ENCODE results near the gene ZSCAN5A.
"Not testable (repeated sequence)": the region's sequence is repeated elsewhere in the genome, so short reads cannot be mapped to it uniquely, and the experiment has no call there.

ZSCAN5A gene

DNA sequence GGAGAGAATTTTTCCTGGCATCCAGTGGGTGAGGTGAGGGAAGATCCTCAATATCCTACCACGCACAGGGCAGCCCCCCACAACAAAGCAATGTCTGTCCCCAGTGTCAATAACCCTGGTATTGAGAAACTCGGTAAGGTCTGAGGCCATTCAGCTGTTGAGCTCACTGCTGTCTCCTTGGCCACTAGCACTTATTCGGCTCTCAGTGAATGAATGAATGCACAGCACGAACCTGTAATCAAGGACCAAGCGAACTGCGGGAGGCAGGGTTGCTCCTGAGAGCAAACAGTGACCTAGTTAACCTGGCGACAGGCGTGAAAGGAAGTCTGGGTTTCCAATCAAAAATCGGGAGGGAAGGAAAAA is 640 bp downstream of the ZSCAN5A start:
- DNase-seq: no peak

DNA sequence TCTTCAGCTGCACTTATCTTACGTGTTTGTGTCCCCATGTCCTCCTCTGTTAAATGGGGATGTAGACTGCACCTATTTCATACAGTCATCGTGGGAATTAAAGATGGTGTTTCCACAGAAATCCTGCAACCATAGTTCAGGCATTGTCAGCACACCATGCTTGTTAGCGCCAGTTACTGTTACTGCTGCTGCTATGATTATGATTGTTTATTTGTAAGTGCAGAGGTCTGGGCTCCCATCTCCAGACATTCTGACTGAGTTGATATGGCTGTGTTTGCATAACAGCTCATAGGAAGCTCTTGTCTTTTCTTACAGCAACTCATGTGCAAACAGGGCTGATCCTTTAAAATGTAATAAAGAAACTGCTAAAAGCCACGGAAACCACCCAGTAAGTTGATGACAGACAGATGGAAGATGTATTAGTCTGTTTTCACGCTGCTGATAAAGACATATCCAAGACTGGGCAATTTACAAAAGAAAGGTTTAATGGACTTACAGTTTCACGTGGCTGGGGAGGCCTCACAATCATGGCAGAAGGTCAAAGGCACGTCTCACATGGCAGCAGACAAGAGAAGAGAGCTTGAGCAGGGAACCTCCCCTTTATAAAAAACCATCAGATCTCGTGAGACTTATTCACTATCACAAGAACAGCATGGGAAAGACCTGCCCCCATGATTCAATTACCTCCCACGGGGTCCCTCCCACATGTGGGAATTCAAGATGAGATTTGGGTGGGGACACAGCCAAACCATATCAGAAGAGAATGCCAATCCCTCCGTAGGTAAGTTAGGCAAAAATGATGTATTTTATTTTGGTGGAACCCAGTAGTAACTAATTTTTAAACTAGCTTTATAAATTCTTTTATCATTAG is 1.6 kb downstream of the ZSCAN5A start:
- DNase-seq: peak; percentile 24 to 33

GRCh38 chr19:56312342-56312741 is 2.3 kb downstream of the ZSCAN5A start:
- no peak for DNase-seq

DNA sequence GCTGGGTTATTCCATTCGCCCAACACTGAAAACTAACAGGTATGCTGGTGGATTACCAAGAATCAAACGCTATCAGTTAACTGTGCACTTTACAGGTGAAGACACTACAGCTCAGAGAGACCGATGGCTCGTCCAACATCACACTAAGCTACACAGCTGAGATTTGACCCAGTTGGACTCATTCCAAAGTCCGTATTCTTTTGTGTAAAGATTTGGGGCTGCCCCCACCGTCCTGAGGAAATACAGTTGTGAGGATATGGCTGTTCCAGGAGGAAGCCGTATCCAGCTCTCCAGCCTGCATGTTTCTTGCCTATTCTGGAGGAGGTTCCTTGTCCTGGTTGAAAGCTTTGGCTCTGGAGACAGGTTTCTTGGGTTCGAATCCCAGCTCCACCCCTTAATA is 4.2 kb downstream of the ZSCAN5A start:
- DNase-seq: no peak

DNA sequence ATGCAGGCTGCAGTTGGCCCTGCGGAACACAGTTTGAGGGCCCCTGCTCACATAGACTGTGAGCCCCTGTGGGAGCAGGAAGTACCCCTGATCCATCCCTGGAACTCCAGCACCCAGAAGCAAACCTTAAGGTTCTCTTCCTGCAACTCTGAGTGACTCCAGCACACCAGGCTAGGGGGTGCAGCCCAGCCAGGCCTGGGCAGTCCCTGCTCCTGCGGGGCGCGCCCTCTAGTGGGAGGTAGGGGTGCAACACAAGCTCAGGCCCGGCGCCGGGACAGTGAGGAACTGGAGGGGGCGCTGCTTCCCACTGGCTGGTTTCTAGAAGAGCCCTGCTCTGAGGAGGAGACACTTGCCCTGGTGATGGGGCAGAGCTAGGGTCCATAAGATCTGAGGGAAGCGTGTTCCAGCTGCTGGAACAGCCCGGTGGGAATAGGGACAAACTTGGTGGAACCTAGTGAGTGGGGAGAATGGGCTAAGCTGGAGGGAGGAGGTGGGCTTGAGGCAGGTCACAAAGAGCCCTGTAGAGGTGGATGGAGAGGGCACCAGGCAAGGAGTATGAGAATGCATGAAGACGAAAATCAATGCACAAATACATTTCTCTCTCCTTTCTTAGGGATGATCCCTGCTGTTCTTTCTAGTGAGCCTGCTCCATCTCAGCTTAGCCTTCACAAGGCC is 5.0 kb downstream of the ZSCAN5A start:
- peak; percentile 79 to 81 for DNase-seq

GRCh38 chr19:56308792-56309191 is 5.8 kb downstream of the ZSCAN5A start:
- DNase-seq: no peak

- not testable (repeated sequence) for DNase-seq
These were observed 7.6 kb downstream of the ZSCAN5A start for GRCh38 chr19:56307062-56307461.

DNA sequence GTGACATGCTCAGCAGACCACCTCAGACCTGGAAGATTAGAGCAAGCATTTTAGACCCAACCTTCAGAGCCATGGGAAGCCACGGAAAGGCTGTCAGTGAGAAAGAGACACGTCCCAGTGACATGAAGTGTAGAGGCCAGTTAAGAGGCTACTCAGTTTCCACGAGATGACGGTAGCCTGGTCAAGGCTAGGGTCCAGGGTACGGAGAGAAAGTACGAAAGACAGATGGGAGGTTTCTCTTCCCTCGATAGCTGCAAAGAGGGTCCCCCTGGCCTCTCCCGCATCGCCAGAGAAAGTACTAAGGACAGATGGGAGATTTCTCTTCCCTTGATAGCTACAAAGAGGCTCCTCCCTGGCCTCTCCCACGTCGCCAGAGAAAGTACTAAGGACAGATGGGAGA is 8.6 kb downstream of the ZSCAN5A start:
- no peak for DNase-seq

DNA sequence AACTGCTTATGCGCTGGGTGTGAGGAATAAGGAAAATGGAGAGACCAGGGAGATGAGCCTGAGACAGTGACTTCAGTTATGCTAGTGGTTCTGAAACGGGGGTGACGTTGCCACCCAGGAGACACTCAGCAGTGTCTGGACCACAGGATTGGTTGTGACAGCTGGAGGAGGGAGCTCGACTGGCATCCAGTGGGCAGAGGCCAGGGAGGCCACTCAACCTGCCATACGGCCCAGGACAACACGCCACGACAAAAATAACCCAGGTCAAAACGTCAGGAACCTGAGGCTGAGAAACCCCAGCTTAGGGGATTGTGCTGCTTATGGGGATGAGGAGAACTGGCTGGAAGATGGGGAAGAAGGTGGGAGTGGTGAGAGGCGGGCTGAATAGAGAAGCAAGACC is 10.4 kb downstream of the ZSCAN5A start:
- no peak for DNase-seq

DNA sequence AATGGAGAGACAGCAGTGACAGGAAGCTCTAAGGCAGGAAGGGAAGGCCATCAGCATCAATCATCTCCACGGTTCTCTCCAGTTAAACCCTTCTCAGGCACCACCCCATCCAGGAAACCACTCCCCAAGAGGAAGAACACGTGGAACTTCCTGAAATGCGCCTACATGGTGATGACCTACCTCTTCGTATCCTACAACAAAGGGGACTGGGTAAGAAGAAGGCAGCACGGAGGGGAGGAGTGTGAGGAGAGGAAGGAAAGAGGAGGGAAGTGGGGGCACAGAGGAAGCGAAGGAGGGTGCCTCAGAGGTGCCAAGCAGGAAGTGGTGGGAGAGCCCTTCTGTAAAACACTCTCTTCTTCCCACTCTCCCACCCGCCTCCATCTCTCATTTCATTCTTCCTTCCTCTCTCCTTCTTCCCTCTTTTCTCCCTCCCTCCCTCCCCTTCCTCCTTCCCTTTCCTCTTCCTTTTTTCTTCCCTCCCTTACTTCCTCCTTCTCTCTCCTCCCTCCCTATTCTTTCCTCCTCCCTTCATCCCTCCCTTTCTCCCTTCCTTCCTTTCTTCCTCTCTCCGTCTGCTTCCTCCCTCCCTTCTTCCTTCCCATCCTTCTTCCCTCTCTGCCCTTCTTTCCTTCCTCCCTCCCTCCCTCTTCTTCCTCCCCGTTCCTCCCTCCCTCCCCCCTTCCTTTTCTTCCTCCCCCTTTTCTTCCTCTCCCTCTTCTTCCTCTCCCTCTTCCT is 12.6 kb downstream of the ZSCAN5A start:
- DNase-seq: peak; percentile 17 to 18

DNA sequence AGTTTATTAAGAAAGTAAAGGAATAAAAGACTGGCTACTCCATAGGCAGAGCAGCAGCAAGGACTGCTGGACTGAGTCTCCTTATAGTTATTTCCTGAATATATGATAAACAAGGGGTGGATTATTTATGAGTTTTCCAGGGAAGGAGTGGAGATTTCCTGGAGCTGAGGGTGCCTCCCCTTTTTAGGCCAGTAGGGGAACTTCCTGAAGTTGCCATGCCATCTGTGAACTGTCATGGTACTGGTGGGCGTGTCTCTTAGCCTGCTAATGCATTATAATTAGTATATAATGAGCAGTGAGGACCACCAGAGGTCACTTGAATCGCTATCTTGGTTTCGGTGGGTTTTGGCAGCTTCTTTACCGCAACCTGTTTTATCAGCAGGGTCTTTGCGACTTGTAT is 13.5 kb downstream of the ZSCAN5A start:
- no peak for DNase-seq

DNA sequence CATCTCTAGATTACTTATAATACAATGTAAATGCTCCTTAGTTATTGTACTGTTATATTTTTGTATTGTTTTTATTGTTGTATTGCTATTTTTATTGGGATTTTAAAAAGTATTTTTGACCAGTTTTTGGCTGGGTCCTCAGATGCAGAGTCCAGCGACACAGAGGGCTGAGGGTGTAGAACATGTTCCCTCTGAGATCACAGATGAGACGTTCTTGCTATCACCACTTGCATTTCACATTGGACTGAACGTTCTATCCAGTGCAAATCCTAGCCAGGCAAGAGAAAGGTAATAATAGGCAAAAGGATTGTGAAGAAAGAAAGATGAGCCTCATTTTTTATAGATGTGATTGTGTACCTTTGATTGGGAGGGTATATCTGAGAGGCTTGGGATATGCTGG is 15.0 kb downstream of the ZSCAN5A start:
- DNase-seq: no peak

GRCh38 chr19:56297010-56297409 is 17.6 kb downstream of the ZSCAN5A start:
- no peak for DNase-seq

- no peak for DNase-seq
These were observed 18.8 kb downstream of the ZSCAN5A start for GRCh38 chr19:56295531-56296455.

GRCh38 chr19:56294549-56294948 is 20.1 kb downstream of the ZSCAN5A start:
- DNase-seq: no peak

DNA sequence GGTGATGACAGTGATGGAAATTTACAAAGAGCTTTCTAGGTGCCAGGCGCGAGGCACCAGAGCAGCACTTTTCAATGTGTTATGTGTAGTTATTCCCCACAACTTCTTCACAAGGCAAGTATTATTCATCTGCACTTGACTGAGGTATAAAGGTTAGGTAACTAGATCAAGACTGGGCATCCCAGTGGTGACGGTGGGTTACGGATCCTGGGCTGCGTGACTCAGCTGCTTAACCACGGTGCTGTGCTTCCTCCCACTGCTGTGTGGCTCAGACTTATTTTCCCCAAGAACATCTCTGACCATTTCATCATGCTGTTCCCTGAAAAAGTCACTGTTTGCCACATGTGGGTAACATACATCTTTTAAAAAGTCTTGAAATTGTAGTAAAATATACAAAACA is 22.8 kb downstream of the ZSCAN5A start:
- DNase-seq: peak; percentile 26 to 46

- no peak for DNase-seq
These were observed 24.5 kb downstream of the ZSCAN5A start for GRCh38 chr19:56290104-56290503.

DNA sequence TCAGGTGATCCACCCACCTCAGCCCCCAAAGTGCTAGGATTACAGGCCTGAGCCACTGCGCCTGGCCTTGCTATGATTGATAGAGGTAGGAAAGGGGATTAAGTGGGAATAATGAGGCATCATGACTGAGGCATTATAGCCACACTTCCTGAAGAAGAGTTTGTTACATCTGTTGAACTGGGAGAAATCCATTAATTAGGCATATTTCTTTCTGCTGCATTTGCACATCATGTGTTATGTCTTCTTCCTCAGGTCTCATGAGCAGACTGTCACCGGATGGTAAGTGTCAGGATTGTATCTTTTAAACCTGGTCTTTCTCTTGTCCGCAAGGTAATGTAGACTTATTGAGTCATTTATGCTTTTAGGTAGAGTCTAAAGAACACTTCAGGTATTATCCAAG is 29.9 kb downstream of the ZSCAN5A start:
- no peak for DNase-seq

DNA sequence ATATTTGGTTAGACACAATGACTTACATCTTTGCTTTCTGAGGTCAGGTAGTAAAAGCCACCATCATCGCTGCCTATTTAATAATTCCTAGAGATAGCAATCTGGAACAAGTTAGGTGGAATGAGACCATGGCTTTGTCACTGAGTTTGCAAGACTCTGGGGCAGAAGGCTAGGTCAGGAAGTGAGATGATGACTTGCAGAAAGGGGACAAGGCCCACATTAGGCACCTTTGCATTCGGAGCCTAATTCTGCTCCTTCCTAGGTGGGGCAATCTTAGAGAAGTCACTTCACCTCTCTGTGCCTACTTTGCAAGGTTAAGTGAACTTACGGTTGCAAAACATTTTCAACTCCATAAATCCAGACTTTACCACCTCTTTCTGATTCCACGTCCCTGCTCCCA is 31.8 kb downstream of the ZSCAN5A start:
- no peak for DNase-seq

- DNase-seq: no peak
These were observed 41.0 kb downstream of the ZSCAN5A start for GRCh38 chr19:56273563-56274117.

DNA sequence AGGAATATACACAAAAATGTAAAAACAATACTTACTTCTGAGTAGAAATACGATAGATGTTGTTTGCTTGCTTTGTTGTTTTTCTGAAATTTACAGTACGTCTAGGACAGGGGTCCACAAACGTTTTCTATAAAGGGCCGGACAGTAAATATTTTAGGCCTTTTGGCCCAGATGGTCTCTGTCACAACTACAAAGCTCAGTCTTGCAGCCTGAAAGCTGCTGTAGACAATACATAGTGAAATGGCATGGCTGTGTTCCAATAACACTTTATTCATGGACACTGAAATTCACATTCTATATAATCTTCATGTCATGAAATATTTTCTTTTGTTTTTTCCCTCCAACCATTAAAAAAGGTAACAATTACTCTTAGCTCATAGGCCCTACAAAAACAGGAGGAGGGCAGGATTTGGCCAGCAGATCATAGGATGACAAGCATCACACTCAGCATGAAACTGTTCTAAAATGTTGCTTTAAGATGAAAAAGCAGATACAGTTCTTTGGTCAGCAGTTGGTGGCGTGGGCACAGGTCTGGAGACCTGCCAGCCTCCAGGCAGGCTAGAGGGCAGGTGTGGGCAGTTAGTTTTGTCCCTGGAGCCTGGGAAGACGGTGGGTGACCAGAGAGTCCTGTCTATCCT is 42.4 kb downstream of the ZSCAN5A start, which contains the start of gene EDDM13:
Gene EDDM13, plus strand, starts transcription at position 588 of the 638 bp plus-strand sequence. CDS start 87 bp downstream, outside the sequence.
- no peak for DNase-seq

DNA sequence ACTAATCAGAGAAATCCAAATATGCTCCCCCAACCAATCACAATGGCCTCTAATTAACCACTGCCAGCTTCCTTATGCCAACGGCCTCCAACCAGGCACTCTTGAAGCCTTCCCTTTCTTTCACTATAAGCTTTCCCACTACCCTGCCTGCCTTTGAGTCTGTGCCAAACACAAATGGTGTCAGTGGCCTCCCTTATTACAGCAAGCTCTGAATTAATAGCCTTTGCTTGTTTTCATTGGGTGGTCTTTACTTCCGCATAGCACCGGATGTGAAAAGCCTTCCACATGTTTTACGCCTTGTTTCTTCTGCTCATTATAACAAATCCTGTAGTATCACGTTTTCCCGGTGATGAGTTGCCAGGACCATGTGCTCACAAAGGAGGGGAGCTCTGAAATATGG is 43.5 kb downstream of the ZSCAN5A start:
- DNase-seq: no peak
